ENCODE results near the gene TNFAIP3.
"Not testable (repeated sequence)": the region's sequence is repeated elsewhere in the genome, so short reads cannot be mapped to it uniquely, and the experiment has no call there.

Gene TNFAIP3

GRCh38 chr6:137881522-137881886, 14.4 kb downstream of the TNFAIP3 start:
- TF ChIP-seq CTCF (IDR thresholded peaks at IDR 0.05; ENCODE audit: extremely low read depth, insufficient read depth, missing control alignments): no peak
- no peak for DNase-seq (ENCODE audit: low spot score)
- in situ Hi-C loops (cut with MboI; ENCODE audit: low pct_unique_long_range_greater_than_20kb, low sequenced_read_pairs, unreplicated experiment): no loop called here

GRCh38 chr6:137882225-137882961, 15.3 kb downstream of the TNFAIP3 start:
- TF ChIP-seq CTCF (IDR thresholded peaks at IDR 0.05; ENCODE audit: extremely low read depth, insufficient read depth, missing control alignments): no peak
- no peak for DNase-seq (ENCODE audit: low spot score)
- in situ Hi-C loops (cut with MboI; ENCODE audit: low pct_unique_long_range_greater_than_20kb, low sequenced_read_pairs, unreplicated experiment): no loop called here

GRCh38 chr6:137883400-137884148, 16.5 kb downstream of the TNFAIP3 start:
- no peak for TF ChIP-seq CTCF (IDR thresholded peaks at IDR 0.05; ENCODE audit: extremely low read depth, insufficient read depth, missing control alignments)
- no peak for DNase-seq (ENCODE audit: low spot score)
- in situ Hi-C loops (cut with MboI; ENCODE audit: low pct_unique_long_range_greater_than_20kb, low sequenced_read_pairs, unreplicated experiment): no loop called here

- no peak for TF ChIP-seq CTCF (IDR thresholded peaks at IDR 0.05; ENCODE audit: extremely low read depth, insufficient read depth, missing control alignments)
- in situ Hi-C loops (cut with MboI; ENCODE audit: low pct_unique_long_range_greater_than_20kb, low sequenced_read_pairs, unreplicated experiment): no loop called here
- no peak for DNase-seq (ENCODE audit: low spot score)
These were observed 17.3 kb downstream of the TNFAIP3 start for GRCh38 chr6:137884149-137884909.

GRCh38 chr6:137884910-137885229, 17.8 kb downstream of the TNFAIP3 start:
- in situ Hi-C loops (cut with MboI; ENCODE audit: low pct_unique_long_range_greater_than_20kb, low sequenced_read_pairs, unreplicated experiment): not testable (repeated sequence)

GRCh38 chr6:137886226-137886625, 19.2 kb downstream of the TNFAIP3 start:
- DNase-seq (ENCODE audit: low spot score); in situ Hi-C loops (cut with MboI; ENCODE audit: low pct_unique_long_range_greater_than_20kb, low sequenced_read_pairs, unreplicated experiment): not testable (repeated sequence)

More at GRCh38 chr6:137884910-137885229, 17.8 kb downstream of the TNFAIP3 start:
- DNase-seq (ENCODE audit: low spot score): not testable (repeated sequence)

- TF ChIP-seq CTCF (IDR thresholded peaks at IDR 0.05; ENCODE audit: extremely low read depth, insufficient read depth, missing control alignments): no peak
- DNase-seq (ENCODE audit: low spot score): no peak
- in situ Hi-C loops (cut with MboI; ENCODE audit: low pct_unique_long_range_greater_than_20kb, low sequenced_read_pairs, unreplicated experiment): no loop called here
These were observed 24.0 kb downstream of the TNFAIP3 start for GRCh38 chr6:137890983-137891537.
